ENCODE measurements around the gene DRG2. TPM values are rescaled to one million over a fixed set of nuclear protein-coding genes. Genes with fewer than 3 reads are reported as not detected.

DRG2 gene
- total RNA-seq, 1 experiment from 2014 or later, result 42.7 TPM

- no peaks in the 10 kb centered on the region for H3K4me1 ChIP-seq (ENCODE audit: insufficient read depth, low read length, poor library complexity, severe bottlenecking)
- BruUV-seq (replicated peaks), result no TSS peak
- H3K9me3 ChIP-seq (ENCODE audit: low read depth, low read length, poor library complexity, severe bottlenecking), result no peaks in the 10 kb centered on the region
- H3K4me3 ChIP-seq (ENCODE audit: low read depth, low read length, poor library complexity, severe bottlenecking), result no peak overlapping the region
- intact Hi-C loops (cut with micrococcal nuclease; ENCODE audit: unreplicated experiment), result no loop called here
- H3K36me3 ChIP-seq (ENCODE audit: insufficient read depth, low read length, poor library complexity, severe bottlenecking), result peaks cover 11% of the 10 kb centered on the region
- no peaks in the 10 kb centered on the region for H3K27me3 ChIP-seq (replicated peaks; ENCODE audit: insufficient read depth, low read depth, low read length, poor library complexity)
- ChIA-PET CTCF (no interaction called here), POLR2A (ENCODE audit: low non-redundant PET) (no interaction called here)
- no peak overlapping the region for H3K27ac ChIP-seq (ENCODE audit: low read depth, low read length, poor library complexity, severe bottlenecking)
- no peak for DNase-seq (ENCODE audit: low spot score)
- TF ChIP-seq CTCF (conservative IDR thresholded peaks at IDR 0.05; ENCODE audit: low read depth, low read length) (no peak), EZH2 (IDR thresholded peaks at IDR 0.05; ENCODE audit: borderline replicate concordance, low read depth, low read length, poor library complexity, severe bottlenecking) (no peak)
Observed at GRCh38 chr17:18044609-18045008, 43.1 kb upstream of the DRG2 start.

- CTCF ChIA-PET, result interaction anchor here (0.6 kb wide), 1 partner anchor 12 kb away, joined by 4 read pairs; no protein-coding TSS in a partner anchor
- Histone ChIP-seq H3K4me3 (ENCODE audit: low read depth, low read length, poor library complexity, severe bottlenecking) (no peak overlapping the region), H3K27ac (ENCODE audit: low read depth, low read length, poor library complexity, severe bottlenecking) (no peak overlapping the region), H3K9me3 (ENCODE audit: low read depth, low read length, poor library complexity, severe bottlenecking) (no peaks in the 10 kb centered on the region), H3K36me3 (ENCODE audit: insufficient read depth, low read length, poor library complexity, severe bottlenecking) (peaks cover 11% of the 10 kb centered on the region), H3K27me3 (replicated peaks; ENCODE audit: insufficient read depth, low read depth, low read length, poor library complexity) (no peaks in the 10 kb centered on the region), H3K4me1 (ENCODE audit: insufficient read depth, low read length, poor library complexity, severe bottlenecking) (no peaks in the 10 kb centered on the region)
- intact Hi-C loops (cut with micrococcal nuclease; ENCODE audit: unreplicated experiment), result no loop called here
- DNase-seq (ENCODE audit: low spot score), result no peak
- no TSS peak for BruUV-seq (replicated peaks)
- POLR2A ChIA-PET (ENCODE audit: low non-redundant PET), result no interaction called here
- TF ChIP-seq EZH2 (IDR thresholded peaks at IDR 0.05; ENCODE audit: borderline replicate concordance, low read depth, low read length, poor library complexity, severe bottlenecking) (no peak), CTCF (conservative IDR thresholded peaks at IDR 0.05; ENCODE audit: low read depth, low read length) (no peak)
Observed at GRCh38 chr17:18045691-18046350, 41.9 kb upstream of the DRG2 start.

GRCh38 chr17:18055597-18055996 is 32.2 kb upstream of the DRG2 start:
- peaks cover 33% of the 10 kb centered on the region for H3K36me3 ChIP-seq (ENCODE audit: insufficient read depth, low read length, poor library complexity, severe bottlenecking)
- no peak overlapping the region for H3K4me3 ChIP-seq (ENCODE audit: low read depth, low read length, poor library complexity, severe bottlenecking)
- TF ChIP-seq CTCF (conservative IDR thresholded peaks at IDR 0.05; ENCODE audit: low read depth, low read length) (no peak), EZH2 (IDR thresholded peaks at IDR 0.05; ENCODE audit: borderline replicate concordance, low read depth, low read length, poor library complexity, severe bottlenecking) (no peak)
- intact Hi-C loops (cut with micrococcal nuclease; ENCODE audit: unreplicated experiment), result no loop called here
- no peaks in the 10 kb centered on the region for H3K9me3 ChIP-seq (ENCODE audit: low read depth, low read length, poor library complexity, severe bottlenecking)
- H3K4me1 ChIP-seq (ENCODE audit: insufficient read depth, low read length, poor library complexity, severe bottlenecking), result no peaks in the 10 kb centered on the region
- CTCF ChIA-PET, result no interaction called here
- no peak for DNase-seq (ENCODE audit: low spot score)
- no TSS peak for BruUV-seq (replicated peaks)
- H3K27ac ChIP-seq (ENCODE audit: low read depth, low read length, poor library complexity, severe bottlenecking), result no peak overlapping the region
- POLR2A ChIA-PET (ENCODE audit: low non-redundant PET), result no interaction called here
- no peaks in the 10 kb centered on the region for H3K27me3 ChIP-seq (replicated peaks; ENCODE audit: insufficient read depth, low read depth, low read length, poor library complexity)

Data from A673 (cell line).